Measurements from ENCODE around the gene TAOK1.
"Not testable (repeated sequence)": the region's sequence is repeated elsewhere in the genome, so short reads cannot be mapped to it uniquely, and the experiment has no call there.

DNA sequence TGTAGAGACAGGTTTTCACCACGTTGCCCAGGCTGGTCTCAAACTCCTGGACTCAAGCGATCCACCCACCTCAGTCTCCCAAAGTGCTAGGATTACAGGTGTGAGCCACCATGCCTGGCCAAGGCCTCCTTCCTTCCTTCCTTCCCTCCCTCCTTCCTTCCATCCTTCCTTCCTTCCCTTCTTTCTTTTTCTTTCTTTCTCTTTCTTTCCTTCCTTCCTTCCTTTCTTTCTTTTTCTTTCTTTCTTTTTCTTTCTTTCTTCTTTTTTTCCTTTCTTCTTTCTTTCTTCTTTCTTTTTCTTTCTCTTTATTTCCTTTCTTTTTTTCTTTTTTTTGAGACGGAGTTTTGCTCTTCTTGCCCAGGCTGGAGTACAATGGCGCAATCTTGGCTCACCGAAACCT lies 168.0 kb downstream of the TAOK1 start:
- TF ChIP-seq, protein P1, sequence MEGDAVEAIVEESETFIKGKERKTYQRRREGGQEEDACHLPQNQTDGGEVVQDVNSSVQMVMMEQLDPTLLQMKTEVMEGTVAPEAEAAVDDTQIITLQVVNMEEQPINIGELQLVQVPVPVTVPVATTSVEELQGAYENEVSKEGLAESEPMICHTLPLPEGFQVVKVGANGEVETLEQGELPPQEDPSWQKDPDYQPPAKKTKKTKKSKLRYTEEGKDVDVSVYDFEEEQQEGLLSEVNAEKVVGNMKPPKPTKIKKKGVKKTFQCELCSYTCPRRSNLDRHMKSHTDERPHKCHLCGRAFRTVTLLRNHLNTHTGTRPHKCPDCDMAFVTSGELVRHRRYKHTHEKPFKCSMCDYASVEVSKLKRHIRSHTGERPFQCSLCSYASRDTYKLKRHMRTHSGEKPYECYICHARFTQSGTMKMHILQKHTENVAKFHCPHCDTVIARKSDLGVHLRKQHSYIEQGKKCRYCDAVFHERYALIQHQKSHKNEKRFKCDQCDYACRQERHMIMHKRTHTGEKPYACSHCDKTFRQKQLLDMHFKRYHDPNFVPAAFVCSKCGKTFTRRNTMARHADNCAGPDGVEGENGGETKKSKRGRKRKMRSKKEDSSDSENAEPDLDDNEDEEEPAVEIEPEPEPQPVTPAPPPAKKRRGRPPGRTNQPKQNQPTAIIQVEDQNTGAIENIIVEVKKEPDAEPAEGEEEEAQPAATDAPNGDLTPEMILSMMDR (IDR thresholded peaks at IDR 0.05): not testable (repeated sequence)
- TF ChIP-seq POLR2A (IDR thresholded peaks at IDR 0.05): not testable (repeated sequence)
